NCI-H345 treated with DMSO at 0.1 percent for 48 hours (cell line): ENCODE results near the gene TP53.
A peak's percentile ranks its signal among the peaks of the same experiment; 100 is the strongest.

ENCODE experiments used
- DNase-seq: peaks from one replicate; lab custom pipeline; 2025; ENCODE audit not compliant: unreplicated experiment; lab: John Stamatoyannopoulos, UW

Gene TP53

GRCh38 chr17:7707446-7707845 lies 20.2 kb upstream of the TP53 start:
- DNase-seq = no peak

- no peak for DNase-seq
Observed at GRCh38 chr17:7706631-7707354, 19.5 kb upstream of the TP53 start.

GRCh38 chr17:7705269-7706255 lies 18.3 kb upstream of the TP53 start:
- no peak for DNase-seq

GRCh38 chr17:7704601-7705268 lies 17.4 kb upstream of the TP53 start, which contains the start of gene EFNB3:
Gene EFNB3, plus strand, starts transcription at chr17:7705202. Its CDS starts 397 bp downstream, at chr17:7705599.
- DNase-seq = peak; percentile 23

GRCh38 chr17:7703584-7704479 lies 16.5 kb upstream of the TP53 start:
- DNase-seq = peak; percentile 23

- no peak for DNase-seq
Observed at GRCh38 chr17:7702776-7703175, 15.5 kb upstream of the TP53 start.

- no peak for DNase-seq
Observed at GRCh38 chr17:7701681-7702080, 14.4 kb upstream of the TP53 start.

GRCh38 chr17:7700510-7700909 lies 13.2 kb upstream of the TP53 start:
- no peak for DNase-seq

GRCh38 chr17:7697828-7698588 lies 10.7 kb upstream of the TP53 start:
- DNase-seq = no peak

GRCh38 chr17:7695586-7695985 lies 8.3 kb upstream of the TP53 start:
- no peak for DNase-seq

- DNase-seq = no peak
Observed at GRCh38 chr17:7688808-7689316, 1.6 kb upstream of the TP53 start.

- DNase-seq = peak; percentile 89
Observed at GRCh38 chr17:7687908-7688807, 868 bp upstream of the TP53 start, which contains the start of gene WRAP53. Gene WRAP53, plus strand, starts transcription at chr17:7688477. Its CDS starts 172 bp downstream, at chr17:7688649.

GRCh38 chr17:7686222-7687071 lies 843 bp downstream of the TP53 start:
- peak; percentile 84 for DNase-seq

- no peak for DNase-seq
Observed at GRCh38 chr17:7685533-7686221, 1.6 kb downstream of the TP53 start.

GRCh38 chr17:7684851-7685532 lies 2.3 kb downstream of the TP53 start:
- DNase-seq = no peak

- no peak for DNase-seq
Observed at GRCh38 chr17:7677388-7678067, 9.8 kb downstream of the TP53 start.
